SJCRH30 (cell line): ENCODE data around the gene MAT2A. TPM values are rescaled to one million over a fixed set of nuclear protein-coding genes. Genes with fewer than 3 reads are reported as not detected.

Experiments
- DNase-seq, 2 experiments: peaks; one replicate each; pipeline ENCODE4 v3.0.0-alpha.2; 2015 to 2020
- H3K27ac ChIP-seq: fragments of 250-450 bp; sonication (Bioruptor Pico); 2 replicates; pipeline ENCODE4 v1.5.1; 2020; ENCODE audit warnings: mild to moderate bottlenecking, moderate library complexity
- H3K27me3 ChIP-seq: fragments of 250-450 bp; sonication (Bioruptor Pico); 2 replicates; pipeline ENCODE4 v1.5.1; 2020; ENCODE audit warnings: mild to moderate bottlenecking, moderate library complexity
- H3K36me3 ChIP-seq: fragments of 250-450 bp; sonication (Bioruptor Pico); 2 replicates; pipeline ENCODE4 v1.5.1; 2020; ENCODE audit warnings: mild to moderate bottlenecking, moderate library complexity
- H3K4me1 ChIP-seq: fragments of 250-450 bp; sonication (Bioruptor Pico); 2 replicates; pipeline ENCODE4 v1.5.1; 2020; ENCODE audit warnings: mild to moderate bottlenecking, moderate library complexity
- H3K4me3 ChIP-seq: fragments of 250-450 bp; sonication (Bioruptor Pico); 2 replicates; pipeline ENCODE4 v1.5.1; 2020; ENCODE audit warnings: mild to moderate bottlenecking, moderate library complexity
- H3K9me3 ChIP-seq: fragments of 250-450 bp; sonication (Bioruptor Pico); replicated peaks from 2 replicates; pipeline ENCODE4 v1.5.1; 2020; ENCODE audit warnings: mild to moderate bottlenecking, moderate library complexity
- total RNA-seq: library from RNA; depleted of rRNA; stranded (reverse); fragments of >200 nt; shearing (Covaris generic); gene quantifications from 2 replicates; pipeline ENCODE4 v1.2.3, GENCODE V29; 2014; rRNA removed

Gene MAT2A
- 218 and 291 TPM in 2 replicates for total RNA-seq

GRCh38 chr2:85538507-85539360 lies at the start of gene MAT2A:
MAT2A (plus strand) TSS chr2:85539168; CDS start chr2:85539288, 120 bp downstream.
- Histone ChIP-seq H3K9me3 (no peaks in the 10 kb centered on the region), H3K4me3 (peak within 1 kb of the TSS; percentile 97), H3K27me3 (no peaks in the 10 kb centered on the region), H3K36me3 (peaks cover 43% of the 10 kb centered on the region), H3K4me1 (peaks cover 21% of the 10 kb centered on the region), H3K27ac (peak within 1 kb of the TSS; percentile 98)
- peak; percentile 98 for DNase-seq

GRCh38 chr2:85490861-85491755 lies 47.9 kb upstream of the MAT2A start:
- DNase-seq, result no peak

GRCh38 chr2:85496436-85496835 lies 42.5 kb upstream of the MAT2A start:
- H3K36me3 ChIP-seq, result no peaks in the 10 kb centered on the region
- peaks cover 12% of the 10 kb centered on the region for H3K4me1 ChIP-seq
- no peak overlapping the region for H3K4me3 ChIP-seq
- no peak overlapping the region for H3K27ac ChIP-seq
- DNase-seq, result no peak
- H3K27me3 ChIP-seq, result no peaks in the 10 kb centered on the region
- H3K9me3 ChIP-seq, result no peaks in the 10 kb centered on the region

More at GRCh38 chr2:85490861-85491755, 47.9 kb upstream of the MAT2A start:
- Histone ChIP-seq H3K9me3 (no peaks in the 10 kb centered on the region), H3K36me3 (no peaks in the 10 kb centered on the region), H3K27me3 (no peaks in the 10 kb centered on the region), H3K4me3 (no peak overlapping the region), H3K4me1 (no peaks in the 10 kb centered on the region), H3K27ac (no peak overlapping the region)

- DNase-seq, result no peak
- H3K27me3 ChIP-seq, result no peaks in the 10 kb centered on the region
- no peak overlapping the region for H3K27ac ChIP-seq
- H3K4me3 ChIP-seq, result no peak overlapping the region
- peaks cover 15% of the 10 kb centered on the region for H3K4me1 ChIP-seq
- no peaks in the 10 kb centered on the region for H3K36me3 ChIP-seq
- H3K9me3 ChIP-seq, result no peaks in the 10 kb centered on the region
Measured at GRCh38 chr2:85497944-85498630, 40.9 kb upstream of the MAT2A start.

GRCh38 chr2:85501248-85501647 lies 37.7 kb upstream of the MAT2A start:
- peak in 1 of 2 experiments; percentile 56 for DNase-seq

GRCh38 chr2:85502720-85503119 lies 36.2 kb upstream of the MAT2A start:
- Histone ChIP-seq H3K4me1 (peaks cover 47% of the 10 kb centered on the region), H3K4me3 (no peak overlapping the region), H3K9me3 (no peaks in the 10 kb centered on the region), H3K27ac (no peak overlapping the region), H3K27me3 (no peaks in the 10 kb centered on the region), H3K36me3 (no peaks in the 10 kb centered on the region)
- DNase-seq, result no peak

More at GRCh38 chr2:85501248-85501647, 37.7 kb upstream of the MAT2A start:
- Histone ChIP-seq H3K27me3 (no peaks in the 10 kb centered on the region), H3K36me3 (no peaks in the 10 kb centered on the region), H3K4me1 (peaks cover 45% of the 10 kb centered on the region), H3K27ac (no peak overlapping the region), H3K4me3 (no peak overlapping the region), H3K9me3 (no peaks in the 10 kb centered on the region)

- peak overlapping the region; percentile 97 for H3K27ac ChIP-seq
- DNase-seq, result peak in 1 of 2 experiments; percentile 34
- no peaks in the 10 kb centered on the region for H3K9me3 ChIP-seq
- H3K27me3 ChIP-seq, result no peaks in the 10 kb centered on the region
- no peaks in the 10 kb centered on the region for H3K36me3 ChIP-seq
- H3K4me1 ChIP-seq, result peaks cover 47% of the 10 kb centered on the region
- H3K4me3 ChIP-seq, result no peak overlapping the region
Measured at GRCh38 chr2:85503168-85503850, 35.7 kb upstream of the MAT2A start.

- Histone ChIP-seq H3K9me3 (no peaks in the 10 kb centered on the region), H3K4me3 (no peak overlapping the region), H3K27ac (peak overlapping the region; percentile 97), H3K4me1 (peaks cover 44% of the 10 kb centered on the region), H3K27me3 (no peaks in the 10 kb centered on the region), H3K36me3 (no peaks in the 10 kb centered on the region)
- DNase-seq, result peak; percentile 77 to 84
Measured at GRCh38 chr2:85503851-85504777, 34.9 kb upstream of the MAT2A start.

- Histone ChIP-seq H3K9me3 (no peaks in the 10 kb centered on the region), H3K4me3 (no peak overlapping the region), H3K36me3 (no peaks in the 10 kb centered on the region), H3K27me3 (no peaks in the 10 kb centered on the region), H3K4me1 (peaks cover 38% of the 10 kb centered on the region), H3K27ac (peak overlapping the region; percentile 97)
- DNase-seq, result peak; percentile 97 to 99
Measured at GRCh38 chr2:85504778-85505261, 34.1 kb upstream of the MAT2A start.

- Histone ChIP-seq H3K27ac (peak overlapping the region; percentile 97), H3K4me3 (no peak overlapping the region), H3K4me1 (peaks cover 35% of the 10 kb centered on the region), H3K36me3 (no peaks in the 10 kb centered on the region), H3K9me3 (no peaks in the 10 kb centered on the region), H3K27me3 (no peaks in the 10 kb centered on the region)
- peak; percentile 28 to 60 for DNase-seq
Measured at GRCh38 chr2:85505551-85506238, 33.3 kb upstream of the MAT2A start.

GRCh38 chr2:85506768-85507181 lies 32.2 kb upstream of the MAT2A start:
- no peak for DNase-seq
- Histone ChIP-seq H3K36me3 (no peaks in the 10 kb centered on the region), H3K27ac (no peak overlapping the region)

GRCh38 chr2:85511008-85511811 lies 27.8 kb upstream of the MAT2A start:
- no peak for DNase-seq
- no peaks in the 10 kb centered on the region for H3K27me3 ChIP-seq
- H3K36me3 ChIP-seq, result no peaks in the 10 kb centered on the region
- no peak overlapping the region for H3K27ac ChIP-seq
- H3K9me3 ChIP-seq, result no peaks in the 10 kb centered on the region
- H3K4me3 ChIP-seq, result no peak overlapping the region
- H3K4me1 ChIP-seq, result peaks cover 15% of the 10 kb centered on the region

More at GRCh38 chr2:85506768-85507181, 32.2 kb upstream of the MAT2A start:
- H3K4me1 ChIP-seq, result peaks cover 42% of the 10 kb centered on the region
- no peak overlapping the region for H3K4me3 ChIP-seq
- no peaks in the 10 kb centered on the region for H3K27me3 ChIP-seq
- H3K9me3 ChIP-seq, result no peaks in the 10 kb centered on the region
